ENCODE data around the gene RNF135.
"Not testable (repeated sequence)": the region's sequence is repeated elsewhere in the genome, so short reads cannot be mapped to it uniquely, and the experiment has no call there.

RNF135 gene, protein sequence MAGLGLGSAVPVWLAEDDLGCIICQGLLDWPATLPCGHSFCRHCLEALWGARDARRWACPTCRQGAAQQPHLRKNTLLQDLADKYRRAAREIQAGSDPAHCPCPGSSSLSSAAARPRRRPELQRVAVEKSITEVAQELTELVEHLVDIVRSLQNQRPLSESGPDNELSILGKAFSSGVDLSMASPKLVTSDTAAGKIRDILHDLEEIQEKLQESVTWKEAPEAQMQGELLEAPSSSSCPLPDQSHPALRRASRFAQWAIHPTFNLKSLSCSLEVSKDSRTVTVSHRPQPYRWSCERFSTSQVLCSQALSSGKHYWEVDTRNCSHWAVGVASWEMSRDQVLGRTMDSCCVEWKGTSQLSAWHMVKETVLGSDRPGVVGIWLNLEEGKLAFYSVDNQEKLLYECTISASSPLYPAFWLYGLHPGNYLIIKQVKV

DNA sequence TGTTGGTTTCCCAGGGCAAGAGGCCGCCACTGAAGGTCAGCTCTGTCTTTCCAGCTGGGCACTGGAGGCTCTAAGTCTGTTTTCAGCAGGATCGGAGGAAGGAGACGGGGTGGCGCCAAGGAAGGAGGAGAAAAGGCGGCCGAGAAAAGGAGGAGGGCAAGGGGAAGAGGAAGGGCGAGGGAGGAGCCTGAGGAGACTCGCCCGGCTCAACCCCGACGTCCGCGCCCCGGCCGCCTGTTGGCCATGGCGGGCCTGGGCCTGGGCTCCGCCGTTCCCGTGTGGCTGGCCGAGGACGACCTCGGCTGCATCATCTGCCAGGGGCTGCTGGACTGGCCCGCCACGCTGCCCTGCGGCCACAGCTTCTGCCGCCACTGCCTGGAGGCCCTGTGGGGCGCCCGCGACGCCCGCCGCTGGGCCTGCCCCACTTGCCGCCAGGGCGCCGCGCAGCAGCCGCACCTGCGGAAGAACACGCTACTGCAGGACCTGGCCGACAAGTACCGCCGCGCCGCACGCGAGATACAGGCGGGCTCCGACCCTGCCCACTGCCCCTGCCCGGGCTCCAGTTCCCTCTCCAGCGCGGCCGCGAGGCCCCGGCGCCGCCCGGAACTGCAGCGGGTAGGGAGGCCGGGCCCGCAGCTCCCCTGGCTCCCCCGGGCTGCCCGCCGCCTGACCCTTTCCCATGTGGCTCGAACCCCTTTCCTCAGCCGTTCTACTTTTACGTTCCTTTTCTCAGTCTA lies at the start of gene RNF135:
RNF135 (plus strand) TSS at position 209 of the 737 bp plus-strand sequence; CDS start at position 244, 35 bp downstream.
- DNase-seq, result peak; percentile 75

DNA sequence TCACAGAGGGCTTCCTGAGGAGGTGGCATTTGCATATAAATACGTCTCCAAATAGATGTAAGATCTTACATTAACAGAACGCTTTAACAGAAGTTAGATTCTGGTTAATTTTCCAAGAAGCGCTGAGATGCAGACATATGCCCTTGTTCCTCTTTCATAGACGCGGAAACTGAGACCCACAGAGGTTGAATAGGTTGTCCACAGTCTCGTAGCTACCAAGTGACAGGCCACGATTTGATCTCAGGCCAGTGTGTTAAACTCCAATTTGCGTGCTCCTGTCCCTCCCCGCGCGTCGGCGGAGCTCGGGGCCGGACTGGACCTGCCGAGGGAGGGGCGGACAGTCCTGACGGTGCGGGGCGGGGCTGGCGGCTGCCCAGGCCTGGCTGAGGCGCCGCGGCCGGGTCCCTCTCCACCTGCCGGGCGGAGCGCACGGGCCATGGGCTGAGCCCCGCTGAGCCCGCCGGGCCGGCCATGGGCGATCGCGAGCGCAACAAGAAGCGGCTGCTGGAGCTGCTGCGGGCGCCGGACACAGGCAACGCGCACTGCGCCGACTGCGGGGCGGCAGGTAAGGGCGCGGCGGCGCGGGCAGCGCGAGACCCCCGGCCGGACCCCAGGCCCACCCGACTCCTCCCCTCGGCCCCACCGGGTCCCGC lies 49.2 kb upstream of the RNF135 start, which contains the start of gene ADAP2:
ADAP2 (plus strand) TSS at position 402 of the 653 bp plus-strand sequence; CDS start at position 472, 70 bp downstream.
- DNase-seq, result no peak

DNA sequence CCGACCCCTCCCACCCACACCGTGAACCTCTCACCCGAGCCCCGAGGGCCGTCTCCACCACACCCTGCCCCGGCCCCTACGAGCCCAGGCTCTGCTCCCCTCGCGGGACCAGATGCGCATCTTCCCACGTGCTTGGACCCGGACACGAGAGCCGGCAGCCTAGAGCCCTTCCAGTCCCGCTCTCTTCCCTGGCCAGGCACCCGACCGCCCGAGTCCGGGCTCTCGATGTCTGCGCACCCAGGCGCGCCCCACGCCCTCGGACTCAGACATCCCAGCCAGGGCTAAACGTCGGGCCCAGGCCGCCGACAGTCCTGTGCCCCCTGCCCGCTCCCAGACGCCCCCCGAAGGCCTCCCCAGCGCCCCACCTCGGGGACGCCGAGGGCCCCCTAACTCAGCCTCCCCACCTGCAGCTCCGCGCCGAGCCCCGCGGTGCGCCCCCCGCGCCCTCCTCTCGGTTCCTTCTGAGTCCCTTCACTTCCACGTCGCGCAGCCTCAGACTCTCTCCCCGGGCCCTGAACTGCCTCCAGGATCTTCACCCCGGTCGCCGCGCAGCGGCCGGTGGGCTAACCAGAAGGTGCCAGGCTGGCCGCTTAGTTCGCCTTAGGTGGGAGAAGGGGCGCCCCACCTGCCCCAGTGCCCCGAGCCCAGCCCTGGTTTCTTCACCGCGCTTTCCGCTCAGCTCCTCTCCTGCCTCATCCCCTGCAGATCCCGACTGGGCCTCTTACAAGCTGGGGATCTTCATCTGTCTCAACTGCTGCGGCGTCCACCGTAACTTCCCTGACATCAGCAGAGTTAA lies 48.4 kb upstream of the RNF135 start:
- DNase-seq, result peak; percentile 12

DNA sequence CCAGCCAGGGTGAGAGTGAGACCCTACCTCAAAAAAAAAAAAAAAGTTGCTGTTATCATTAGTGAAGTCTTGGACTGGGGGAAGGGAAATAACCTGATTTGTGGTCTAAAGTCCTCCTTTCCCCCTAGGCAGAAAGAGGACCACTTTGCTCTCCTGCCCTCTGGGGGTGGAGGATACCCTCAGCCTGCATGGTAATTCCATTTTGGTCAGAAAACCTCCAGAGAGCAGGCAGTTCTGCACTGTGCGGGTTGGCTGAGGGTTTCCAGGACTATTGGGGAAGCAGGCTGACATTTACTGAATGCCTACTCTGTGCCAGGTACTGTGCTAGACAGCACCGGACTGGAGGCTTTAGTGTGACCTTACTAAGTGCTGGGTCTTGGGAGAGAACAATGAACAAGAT lies 46.5 kb upstream of the RNF135 start:
- DNase-seq, result no peak

DNA sequence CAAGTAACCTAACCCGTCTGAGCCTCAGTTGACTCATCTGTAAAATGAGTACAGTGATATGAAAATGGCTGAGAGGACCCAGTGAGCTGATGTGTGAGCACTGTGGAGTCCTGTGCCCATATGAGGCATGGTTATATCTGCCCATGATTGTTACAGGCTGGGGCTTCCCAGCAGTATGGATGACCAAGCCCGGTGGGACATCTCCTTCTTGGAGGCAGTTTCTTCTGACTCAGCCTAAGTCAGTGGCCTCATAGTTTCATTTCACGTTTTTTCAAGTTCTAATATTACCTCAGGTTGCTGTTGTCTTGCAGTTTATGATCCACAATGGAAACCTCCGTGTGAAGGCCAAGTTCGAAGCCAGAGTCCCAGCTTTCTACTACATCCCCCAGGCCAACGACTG lies 44.3 kb upstream of the RNF135 start:
- DNase-seq, result no peak

DNA sequence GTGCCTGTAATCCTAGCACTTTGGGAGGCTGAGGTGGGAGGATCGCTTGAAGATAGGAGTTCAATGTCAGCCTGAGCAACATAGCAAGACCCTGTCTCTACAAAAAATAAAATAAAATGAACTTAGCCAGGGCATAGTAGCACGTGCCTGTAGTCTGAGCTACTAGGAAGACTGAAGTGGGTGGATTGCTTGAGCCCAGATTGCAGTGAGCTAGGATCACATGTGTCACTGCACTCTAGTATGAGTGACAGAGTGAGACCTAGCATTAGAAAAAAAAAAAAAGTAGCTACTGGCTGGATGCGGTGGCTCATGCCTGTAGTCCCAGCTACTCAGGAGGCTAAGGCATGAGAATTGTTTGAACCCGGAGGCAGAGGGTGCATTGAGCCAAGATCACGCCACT lies 43.1 kb upstream of the RNF135 start:
- no peak for DNase-seq

DNA sequence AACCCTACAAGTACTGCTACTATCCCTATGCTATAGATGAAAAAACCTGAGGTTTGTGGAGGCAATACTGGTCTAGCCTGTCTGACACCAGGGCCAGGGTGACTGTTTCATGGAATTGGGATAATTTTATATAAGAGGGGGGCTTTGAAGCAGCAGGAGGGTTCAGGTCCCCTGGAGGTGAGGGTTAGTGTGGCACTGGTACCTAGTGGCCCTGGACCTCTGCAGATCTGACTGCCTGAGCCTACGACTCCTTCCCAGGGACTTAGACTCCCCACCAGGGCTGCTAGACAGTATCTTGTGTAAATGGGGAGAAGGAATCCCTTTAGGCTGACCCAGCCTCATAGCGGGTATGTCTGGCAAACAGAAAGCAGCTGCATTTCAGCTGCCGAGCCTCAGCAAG lies 42.3 kb upstream of the RNF135 start:
- no peak for DNase-seq

DNA sequence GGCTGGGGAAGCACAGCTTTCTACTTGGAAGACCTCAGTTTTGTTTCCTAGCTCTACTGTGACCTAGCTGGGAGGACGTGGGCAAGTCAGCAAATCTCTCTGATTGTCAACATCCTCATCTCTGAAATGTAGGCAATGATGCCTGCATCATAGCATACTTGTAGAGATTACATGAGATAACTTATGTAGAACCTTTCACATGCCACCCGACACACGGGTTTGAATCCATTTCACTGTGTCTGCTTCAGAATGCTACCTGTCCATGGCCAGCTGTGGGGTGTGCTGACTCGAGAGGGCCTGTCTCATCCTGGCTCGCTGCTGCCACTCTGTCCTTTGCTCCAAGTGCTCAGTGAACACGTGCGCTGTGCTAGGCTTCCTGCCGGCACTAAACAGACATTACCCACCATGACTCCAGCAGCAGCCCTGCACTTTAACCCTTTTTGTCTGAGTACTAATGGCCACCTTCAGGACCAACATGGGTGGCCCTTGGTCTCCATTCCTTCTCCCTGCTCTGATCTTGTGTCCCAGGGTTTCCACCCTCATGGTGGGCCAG lies 41.7 kb upstream of the RNF135 start:
- DNase-seq, result no peak

DNA sequence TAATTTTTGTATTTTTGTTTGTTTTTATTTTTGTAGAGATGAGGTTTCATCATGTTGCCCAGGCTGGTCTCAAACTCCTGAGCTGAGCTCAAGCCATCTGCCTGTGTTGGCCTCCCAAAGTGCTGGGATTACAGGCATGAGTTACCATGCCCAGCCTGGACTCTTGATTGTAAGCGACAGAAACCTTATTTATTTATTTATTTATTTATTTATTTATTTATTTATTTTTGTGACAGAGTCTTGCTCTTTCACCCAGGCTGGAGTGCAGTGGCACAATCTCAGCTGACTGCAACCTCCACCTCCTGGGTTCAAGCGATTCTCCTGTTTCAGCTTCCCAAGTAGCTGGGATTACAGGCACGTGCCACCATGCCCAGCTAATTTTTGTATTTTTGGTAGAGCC lies 41.0 kb upstream of the RNF135 start:
- DNase-seq, result not testable (repeated sequence)

DNA sequence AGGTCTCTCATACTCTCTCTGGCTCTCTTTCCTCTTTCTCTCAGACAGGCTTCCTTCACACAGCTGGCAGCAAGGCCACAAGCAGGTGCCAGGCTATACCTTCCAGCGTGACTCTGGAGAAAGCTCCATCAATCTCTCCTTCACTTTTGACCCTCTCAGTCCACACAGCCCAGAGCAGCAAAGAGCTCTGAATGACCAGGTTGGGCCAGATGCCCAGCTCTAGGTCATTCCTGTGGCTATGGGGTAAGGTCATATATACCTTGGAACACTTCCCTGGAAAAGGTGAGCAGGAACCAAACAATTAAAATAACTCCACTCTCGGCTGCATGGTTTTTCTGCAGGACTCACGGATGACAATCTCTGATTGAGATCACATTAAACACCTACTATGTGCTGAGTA lies 40.3 kb upstream of the RNF135 start:
- DNase-seq, result no peak

DNA sequence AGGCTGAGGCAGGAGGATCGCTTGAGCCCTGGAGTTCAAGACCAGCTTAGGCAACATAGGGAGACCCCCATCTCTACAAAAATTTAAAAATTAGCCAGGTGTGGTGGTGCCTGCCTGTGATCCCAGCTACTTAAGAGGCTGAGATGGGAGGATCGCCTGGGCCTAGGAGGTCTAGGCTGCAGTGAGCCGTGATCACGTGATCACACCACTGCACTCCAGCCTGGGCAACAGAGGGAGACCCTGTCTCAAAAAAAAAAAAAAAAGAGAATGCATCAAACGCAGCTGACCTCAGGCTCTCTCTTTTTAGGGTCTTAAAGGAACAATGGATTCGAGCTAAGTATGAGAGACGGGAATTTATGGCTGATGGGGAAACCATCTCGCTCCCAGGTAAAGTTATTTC lies 39.3 kb upstream of the RNF135 start:
- not testable (repeated sequence) for DNase-seq

DNA sequence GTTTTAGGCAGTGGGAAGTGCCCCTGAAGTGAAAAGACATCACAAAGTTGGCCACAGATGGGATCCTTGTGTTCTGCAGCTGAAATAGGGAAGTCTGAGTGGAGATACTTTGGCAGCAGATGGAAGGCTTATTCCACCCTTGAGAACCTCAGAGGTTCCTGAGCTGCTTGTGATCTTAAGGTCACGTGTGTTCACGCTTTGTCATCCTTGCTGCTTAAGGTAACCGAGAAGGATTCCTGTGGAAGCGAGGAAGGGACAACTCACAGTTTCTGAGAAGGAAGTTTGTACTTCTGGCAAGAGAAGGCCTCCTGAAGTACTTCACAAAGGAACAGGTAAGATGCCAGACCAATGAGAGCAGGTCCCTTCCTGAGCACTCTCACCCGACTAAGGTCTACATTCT lies 36.9 kb upstream of the RNF135 start:
- DNase-seq, result no peak

DNA sequence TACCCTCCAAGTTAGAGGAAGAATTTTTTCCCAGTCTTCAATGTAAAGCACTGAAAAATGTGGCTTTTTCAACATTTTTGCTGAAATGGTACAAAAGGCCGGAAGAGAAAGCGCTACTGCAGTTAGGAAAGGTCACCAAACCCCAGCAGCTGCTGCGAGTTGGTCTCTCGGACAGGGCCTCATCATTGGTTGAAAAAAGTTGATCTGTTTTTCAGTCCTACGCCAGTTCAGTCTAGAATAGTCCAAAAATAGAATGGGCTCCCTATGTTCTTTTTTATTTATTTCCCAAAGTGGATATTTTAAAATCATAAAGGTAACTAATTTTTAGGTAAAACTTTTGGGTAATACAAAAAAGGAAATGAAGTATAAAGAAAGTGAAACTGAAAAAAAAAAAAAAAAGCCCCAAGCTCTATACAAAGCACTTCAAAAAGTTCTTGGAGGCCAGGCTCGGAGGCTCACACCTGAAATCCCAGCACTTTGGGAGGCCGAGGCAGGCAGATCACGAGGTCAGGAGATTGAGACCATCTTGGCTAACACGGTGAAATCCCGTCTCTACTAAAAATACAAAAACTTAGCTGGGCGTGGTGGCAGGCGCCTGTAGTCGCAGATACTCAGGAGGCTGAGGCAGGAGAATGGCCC lies 31.7 kb upstream of the RNF135 start:
- peak; percentile 8 for DNase-seq

DNA sequence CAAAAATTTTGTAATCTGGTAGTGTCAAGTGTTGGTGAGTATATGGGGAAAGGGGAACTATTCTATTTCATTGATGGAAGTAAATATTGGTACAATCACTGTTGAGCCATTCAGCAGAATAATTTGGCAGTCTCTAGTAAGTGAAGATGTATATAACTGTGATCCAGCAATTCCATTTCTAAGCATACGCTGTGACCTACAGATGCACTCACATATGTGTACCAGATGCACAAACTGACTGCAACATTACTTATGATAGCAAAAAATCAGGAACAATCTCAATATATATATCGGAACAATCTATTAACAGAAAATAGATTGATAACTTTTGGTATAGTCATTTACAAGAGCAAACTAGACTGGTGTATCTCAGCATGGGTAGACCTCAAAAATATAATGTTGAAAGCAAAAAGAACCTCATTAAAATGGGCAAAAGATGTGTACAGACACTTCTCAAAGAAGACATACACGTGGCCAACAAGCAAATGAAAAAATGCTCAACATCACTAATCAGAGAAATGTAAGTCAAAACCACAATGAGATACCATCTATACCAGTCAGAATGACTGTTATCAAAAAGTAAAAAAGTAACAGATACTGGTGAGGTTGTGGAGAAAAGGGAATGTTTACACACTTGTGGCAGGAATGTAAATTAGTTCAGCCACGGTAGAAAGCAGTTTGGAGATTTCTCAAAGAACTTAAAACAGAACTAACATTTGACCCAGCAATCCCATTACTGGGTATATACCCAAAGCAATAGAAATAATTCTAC lies 28.3 kb upstream of the RNF135 start:
- no peak for DNase-seq

DNA sequence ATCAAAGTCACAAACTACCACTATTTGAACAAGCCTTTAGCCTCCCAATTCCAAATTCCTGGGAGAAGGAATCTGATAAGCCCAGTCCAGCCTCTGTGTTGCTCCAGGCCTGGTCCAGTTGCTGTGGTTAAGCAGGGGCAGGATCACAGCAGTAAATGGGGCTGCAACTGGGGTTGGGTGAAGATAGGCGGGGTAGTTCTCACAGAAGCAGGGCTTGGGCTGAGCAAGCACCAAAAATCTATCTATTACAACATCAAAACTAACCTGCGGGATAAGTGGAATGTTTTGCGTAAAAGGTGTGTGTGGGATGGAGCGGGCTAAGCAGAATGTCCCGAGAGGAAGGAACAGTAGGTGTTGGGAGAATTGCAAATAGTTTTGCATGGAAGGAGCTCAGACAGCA lies 23.0 kb upstream of the RNF135 start:
- DNase-seq, result no peak

DNA sequence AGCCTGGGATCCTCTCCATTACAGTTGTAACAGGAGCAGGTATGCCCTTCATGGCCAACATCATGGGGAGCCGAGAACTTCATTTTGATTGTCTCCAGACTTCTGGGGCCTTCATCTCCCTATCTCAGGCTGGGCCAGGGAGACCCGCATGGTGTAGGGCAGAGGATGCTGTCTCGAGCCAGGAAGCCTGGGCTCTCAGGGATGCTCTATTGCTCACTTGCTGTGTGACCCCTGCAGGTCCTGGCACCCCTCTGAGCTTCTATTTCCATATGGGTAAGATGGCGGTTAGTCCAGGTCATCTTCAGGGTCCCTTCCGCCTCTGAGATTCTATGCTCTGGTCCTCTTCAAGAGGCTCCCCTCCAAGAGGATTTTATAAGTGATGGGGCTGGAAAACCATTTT lies 20.6 kb upstream of the RNF135 start:
- no peak for DNase-seq

DNA sequence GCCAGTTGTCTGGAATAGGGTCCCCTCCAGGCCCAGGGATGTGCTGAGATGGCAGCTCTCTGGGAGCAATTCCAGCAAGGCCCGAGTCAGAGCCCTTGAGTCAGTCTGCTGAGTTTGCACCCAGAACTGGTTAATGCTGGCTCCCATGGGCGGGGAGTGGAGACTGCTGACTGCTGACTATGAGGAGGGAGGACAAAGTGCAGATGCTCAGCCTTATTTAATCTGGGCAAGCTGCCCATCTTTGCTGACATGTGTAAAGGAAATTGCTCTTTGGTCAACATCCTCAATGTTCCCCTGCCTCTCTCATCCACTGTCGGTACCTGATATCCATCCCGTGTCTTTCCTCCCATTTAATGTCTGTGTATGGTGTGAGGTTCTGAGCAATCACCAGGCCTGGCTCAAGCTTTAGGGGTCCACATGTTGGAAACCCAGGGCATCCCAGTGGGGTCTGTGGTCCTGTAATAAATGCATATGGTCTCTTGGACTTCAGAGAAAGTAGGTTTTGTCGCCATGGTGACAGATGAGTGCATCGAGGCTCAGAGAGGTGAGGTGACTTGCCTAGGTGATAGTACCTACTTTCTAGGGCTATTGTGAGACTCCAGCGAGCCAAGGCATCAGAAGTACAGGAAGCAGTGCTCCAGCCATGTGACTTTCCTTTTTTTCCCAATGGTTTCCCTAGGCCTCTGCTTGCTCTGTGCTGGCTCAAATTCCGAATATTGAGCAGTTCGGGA lies 20.0 kb upstream of the RNF135 start:
- DNase-seq, result no peak

DNA sequence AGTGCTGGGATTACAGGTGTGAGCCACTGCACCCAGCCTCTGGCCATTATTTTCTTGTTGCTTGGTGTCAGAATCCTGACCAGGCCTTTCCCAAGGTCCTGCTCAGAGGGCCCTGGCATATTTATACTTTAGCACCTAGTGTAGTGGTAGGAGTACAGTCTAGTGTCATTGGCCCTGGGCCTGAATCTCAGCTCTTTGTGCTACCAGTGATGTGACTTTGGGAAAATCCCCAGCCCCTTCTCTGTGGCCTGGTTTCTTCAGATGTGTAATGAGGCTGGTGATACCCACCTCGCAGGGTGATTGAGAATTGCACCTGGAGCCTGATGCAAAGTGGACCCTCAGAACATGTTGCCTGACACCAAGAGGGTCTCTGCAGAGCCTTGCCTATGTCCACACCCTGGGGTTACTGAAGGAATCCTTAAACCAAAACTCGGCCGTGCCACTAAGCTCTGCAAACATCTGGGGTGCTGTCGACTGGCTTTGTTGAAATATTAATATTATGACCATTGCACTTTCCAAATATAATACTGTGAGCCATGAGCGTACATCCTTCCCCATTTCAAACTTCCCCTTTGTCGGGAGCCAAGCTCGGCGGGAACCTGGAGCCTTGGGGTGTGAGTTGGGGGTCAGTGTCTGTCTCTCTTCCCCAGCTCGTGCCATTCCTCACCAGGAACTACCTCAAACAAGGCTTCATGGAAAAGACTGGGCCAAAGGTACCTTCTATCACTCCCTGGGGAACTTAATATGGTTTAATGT lies 18.0 kb upstream of the RNF135 start:
- DNase-seq, result no peak

DNA sequence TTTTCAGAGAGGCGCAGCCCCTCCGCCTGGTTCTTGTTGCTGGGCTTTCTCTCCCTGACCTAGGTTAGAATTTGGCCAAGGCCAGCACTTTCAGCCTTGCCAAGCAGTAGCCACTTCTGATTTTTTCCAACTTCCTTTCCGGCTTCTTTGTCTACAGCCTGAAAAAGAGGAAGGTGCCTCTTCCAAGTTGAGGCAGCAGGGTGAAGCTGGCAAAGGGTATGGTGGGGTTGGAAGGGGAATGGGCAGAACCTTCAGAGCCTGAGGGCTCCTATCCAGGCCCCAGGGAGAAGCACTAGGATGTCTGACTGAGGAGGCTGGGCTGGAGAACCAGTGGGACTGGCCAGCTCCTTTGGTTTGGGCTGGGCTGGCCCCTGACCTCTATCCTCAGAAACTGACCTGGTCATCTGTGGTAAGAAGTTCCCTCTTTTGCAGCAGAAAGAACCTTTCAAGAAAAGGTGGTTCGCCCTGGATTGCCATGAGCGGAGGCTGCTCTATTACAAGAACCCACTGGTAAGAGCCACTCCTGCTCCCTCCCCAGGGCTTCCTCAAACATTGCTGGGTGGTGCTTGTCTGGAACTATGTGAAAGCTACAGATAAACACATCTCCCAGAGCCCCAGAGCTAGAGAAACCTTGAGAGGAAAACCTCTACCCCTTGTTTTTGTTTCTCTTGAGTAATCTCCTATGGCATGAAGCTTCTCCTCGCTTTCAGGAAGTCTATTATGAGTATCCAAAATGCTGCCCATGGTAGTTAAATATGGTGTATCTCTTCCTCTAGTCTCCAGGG lies 16.6 kb upstream of the RNF135 start:
- DNase-seq, result no peak

Measured in activated CD4-positive, alpha-beta T cell treated with anti-CD3 and anti-CD28 coated beads for 48 hours (primary cell).